HG02763 (cell line): ENCODE measurements around the gene TMCO4.
"Not testable (repeated sequence)": the region's sequence is repeated elsewhere in the genome, so short reads cannot be mapped to it uniquely, and the experiment has no call there.

Experiments used
- ATAC-seq: cut with Tn5 transposase; IDR thresholded peaks from one replicate; pipeline ENCODE4 v1.9.1; 2021; ENCODE audit warnings: mild to moderate bottlenecking, moderate library complexity; ENCODE audit not compliant: unreplicated experiment

The TMCO4 gene

GRCh38 chr1:19799230-19800075 lies at the start of gene TMCO4:
TSS of gene TMCO4 (minus strand) at chr1:19799916. CDS start at chr1:19780758, 19,158 bp downstream.
- ATAC-seq, result no peak

DNA sequence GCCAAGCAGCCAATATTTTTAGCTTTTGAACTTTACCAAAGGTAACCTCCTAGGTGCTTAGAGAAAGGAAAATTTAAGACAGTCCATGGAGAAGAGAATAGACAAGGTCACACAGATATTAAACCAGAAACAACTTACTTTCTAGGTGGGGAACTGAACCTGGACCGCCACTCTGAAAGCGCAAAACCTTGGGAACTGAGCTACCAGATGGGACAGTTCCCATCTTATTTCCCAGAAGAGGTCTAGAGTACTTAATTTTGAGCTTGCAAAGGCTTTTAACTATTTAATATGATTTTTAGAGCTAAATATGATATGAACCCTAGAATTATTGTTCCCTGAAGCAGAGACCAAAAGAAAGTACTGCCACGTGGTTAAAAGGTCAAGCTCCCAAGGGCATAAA lies 49.6 kb upstream of the TMCO4 start:
- ATAC-seq, result not testable (repeated sequence)

DNA sequence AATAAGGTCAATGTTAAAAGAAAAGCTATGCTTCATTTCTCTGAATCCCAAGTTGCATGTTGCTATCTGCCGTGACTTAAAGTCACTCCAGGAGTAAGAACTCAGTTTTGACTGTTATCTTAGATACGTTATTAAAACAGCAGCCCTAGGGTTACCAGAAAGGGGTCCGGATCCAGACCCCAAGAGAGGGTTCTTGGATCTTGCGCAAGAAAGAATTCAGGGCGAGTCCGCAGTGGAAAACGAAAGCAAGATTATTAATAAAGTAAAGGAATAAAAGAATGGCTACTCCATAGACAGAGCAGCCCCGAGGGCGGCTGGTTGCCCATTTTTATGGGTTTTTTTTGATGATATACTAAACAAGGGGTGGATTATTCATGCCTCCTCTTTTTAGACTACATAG lies 47.6 kb upstream of the TMCO4 start:
- ATAC-seq, result not testable (repeated sequence)

DNA sequence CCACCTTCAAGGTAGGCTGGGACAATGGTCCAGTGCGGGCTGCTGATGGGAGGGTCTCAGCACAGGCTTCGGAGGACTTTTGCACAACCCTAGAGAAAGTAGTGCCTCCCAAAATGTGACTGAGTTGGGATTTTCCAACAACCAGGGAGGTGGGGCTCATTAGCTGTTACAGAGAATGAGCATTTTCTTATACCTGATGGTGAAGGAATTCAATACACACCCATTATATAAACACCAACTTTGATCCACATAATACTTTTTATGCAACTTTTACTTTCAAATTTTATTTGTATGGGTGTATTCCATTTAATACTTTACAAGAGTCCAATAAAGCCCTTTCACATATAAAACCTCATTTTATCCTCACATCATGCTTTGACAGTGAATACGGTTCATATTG lies 46.6 kb upstream of the TMCO4 start:
- ATAC-seq, result no peak

GRCh38 chr1:19845555-19845954 lies 45.8 kb upstream of the TMCO4 start:
- ATAC-seq, result no peak

GRCh38 chr1:19844731-19845495 lies 45.2 kb upstream of the TMCO4 start:
- ATAC-seq, result no peak

- ATAC-seq, result no peak
These were observed 40.5 kb upstream of the TMCO4 start for GRCh38 chr1:19840228-19840627.

GRCh38 chr1:19837866-19838265 lies 38.1 kb upstream of the TMCO4 start:
- ATAC-seq, result no peak

GRCh38 chr1:19835578-19835977 lies 35.9 kb upstream of the TMCO4 start:
- ATAC-seq, result no peak

DNA sequence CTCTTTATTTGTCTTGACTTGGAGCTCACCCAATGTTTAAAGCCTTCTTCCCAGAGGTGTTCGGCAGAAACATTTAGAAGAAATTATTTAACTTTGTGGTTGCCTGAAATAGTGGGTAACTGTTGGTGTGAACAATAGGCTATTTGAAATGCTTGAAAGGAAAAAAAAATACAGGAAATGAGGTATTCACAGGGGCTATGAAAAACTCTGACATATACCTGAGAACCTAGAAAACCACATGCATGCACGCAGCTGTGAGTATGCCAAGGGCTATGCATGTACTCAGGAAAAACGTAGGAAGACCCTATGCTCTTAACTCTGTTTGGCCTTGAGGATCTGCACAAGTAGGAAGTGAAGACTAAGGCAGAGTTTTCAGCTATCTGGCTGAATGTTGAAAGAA lies 31.7 kb upstream of the TMCO4 start:
- no peak for ATAC-seq

DNA sequence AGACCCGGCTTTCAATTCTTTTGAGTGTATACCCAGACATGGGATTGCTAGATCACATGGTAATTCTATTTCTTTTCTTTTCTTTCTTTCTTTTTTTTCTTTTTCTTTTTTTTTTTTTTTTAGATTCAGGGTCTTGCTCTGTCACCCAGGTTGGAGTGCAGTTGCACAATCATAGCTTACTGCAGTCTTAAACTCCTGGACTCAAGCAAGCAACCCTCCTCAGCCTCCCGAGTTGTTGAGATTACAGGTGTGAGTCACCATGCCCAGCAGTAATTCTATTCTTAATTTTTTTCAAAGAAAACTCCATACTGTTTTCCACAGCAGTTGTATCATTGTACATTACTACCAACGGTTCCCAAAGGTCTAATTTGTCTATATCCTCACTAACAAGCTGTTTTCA lies 28.8 kb upstream of the TMCO4 start:
- ATAC-seq, result no peak

DNA sequence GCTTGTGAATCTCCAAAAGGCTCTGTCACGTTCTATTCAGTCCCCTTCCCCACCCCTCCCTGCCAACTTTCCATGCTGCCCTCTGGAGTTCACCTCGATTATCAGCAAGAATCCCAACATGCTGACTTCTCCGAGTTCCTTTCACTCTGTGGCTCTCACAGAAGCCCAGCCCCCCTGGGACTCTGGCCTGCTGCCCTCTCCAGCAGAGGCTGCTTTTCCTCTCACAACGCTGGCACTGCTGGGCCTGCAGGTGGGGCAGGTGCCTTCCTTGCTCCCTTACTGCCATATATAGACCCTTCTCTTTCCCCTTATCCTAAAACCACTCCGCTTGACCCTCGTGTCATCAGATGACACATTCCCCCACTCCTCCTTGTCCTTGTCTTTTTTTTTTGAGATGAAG lies 25.6 kb upstream of the TMCO4 start:
- ATAC-seq, result no peak

DNA sequence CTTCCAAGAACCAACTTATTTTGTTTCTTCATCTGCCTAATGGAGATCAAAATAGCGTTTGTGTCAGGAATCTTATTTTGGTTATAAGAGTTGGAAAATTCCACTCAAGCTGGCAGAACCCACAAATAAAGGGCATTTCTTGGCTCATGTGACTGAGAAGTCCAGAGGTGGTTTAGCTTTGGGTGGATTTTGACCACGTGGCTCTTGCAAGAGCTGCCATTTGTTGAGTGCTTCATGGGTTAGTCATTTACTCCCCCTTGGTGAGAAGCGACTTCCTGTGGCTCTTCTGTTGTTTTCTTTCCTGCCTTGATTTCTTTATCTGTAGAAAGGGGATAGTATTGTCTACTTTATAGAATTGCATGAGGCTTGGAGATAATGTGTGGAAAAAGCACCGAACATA lies 24.8 kb upstream of the TMCO4 start:
- ATAC-seq, result no peak

GRCh38 chr1:19824036-19824435 lies 24.3 kb upstream of the TMCO4 start:
- no peak for ATAC-seq

- no peak for ATAC-seq
These were observed 20.0 kb upstream of the TMCO4 start for GRCh38 chr1:19819701-19820100.

- no peak for ATAC-seq
These were observed 18.6 kb upstream of the TMCO4 start for GRCh38 chr1:19818324-19818723.

DNA sequence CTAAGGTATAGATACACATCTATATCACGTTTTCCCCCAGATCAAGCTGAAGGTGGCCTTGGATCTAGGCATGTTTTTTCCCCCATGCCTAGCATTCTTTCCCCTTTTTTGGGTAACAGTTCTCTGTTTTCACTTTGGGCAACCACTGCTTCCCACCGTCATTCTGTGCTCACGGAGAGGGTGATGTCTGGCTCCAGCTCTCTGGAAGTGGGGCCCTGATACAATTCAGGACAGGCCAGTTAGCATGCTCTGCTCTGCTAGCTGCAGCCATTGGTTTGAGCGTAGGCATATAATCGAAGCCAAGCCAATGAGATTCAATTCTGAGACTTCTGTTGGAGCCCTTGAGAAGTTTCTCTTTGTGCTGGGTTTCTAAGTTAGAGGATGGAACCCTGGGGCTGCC lies 17.4 kb upstream of the TMCO4 start:
- ATAC-seq, result no peak

GRCh38 chr1:19816737-19817086 lies 17.0 kb upstream of the TMCO4 start:
- not testable (repeated sequence) for ATAC-seq

- ATAC-seq, result no peak
These were observed 16.4 kb upstream of the TMCO4 start for GRCh38 chr1:19815801-19816736.

- no peak for ATAC-seq
These were observed 15.2 kb upstream of the TMCO4 start, which contains the start of gene RNF186 for GRCh38 chr1:19814681-19815503. TSS of gene RNF186 (minus strand) at chr1:19815283. CDS start at chr1:19815101, 182 bp downstream.
